Dedifferentiated amniotic fluid mesenchymal stem cell (primary cell): ENCODE measurements around the gene COPA.
"Not testable (repeated sequence)": the region's sequence is repeated elsewhere in the genome, so short reads cannot be mapped to it uniquely, and the experiment has no call there.

Experiments used
- DNase-seq: peaks from one replicate; pipeline ENCODE4 v3.0.0-alpha.2; 2016; ENCODE audit errors: extremely low spot score

The COPA gene

DNA sequence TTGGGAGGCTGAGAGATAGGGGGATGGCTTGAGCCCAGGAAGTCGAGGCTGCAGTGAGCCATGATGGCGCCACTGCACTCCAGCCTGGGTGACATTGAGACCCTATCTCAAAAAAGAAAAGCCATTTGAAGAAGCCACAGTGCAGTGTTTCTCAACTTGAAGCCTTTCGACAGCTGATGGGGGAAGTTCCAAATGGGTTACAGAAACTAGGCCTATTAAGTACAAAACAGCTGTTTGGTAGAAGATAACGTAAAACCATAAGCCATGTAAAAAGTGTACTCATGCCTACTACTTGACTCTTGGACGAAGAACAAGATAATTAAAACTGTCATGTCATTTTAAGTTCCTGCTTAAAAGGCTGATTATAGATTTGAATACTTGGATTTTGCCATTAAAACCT lies 16.6 kb downstream of the COPA start:
- DNase-seq, result no peak

DNA sequence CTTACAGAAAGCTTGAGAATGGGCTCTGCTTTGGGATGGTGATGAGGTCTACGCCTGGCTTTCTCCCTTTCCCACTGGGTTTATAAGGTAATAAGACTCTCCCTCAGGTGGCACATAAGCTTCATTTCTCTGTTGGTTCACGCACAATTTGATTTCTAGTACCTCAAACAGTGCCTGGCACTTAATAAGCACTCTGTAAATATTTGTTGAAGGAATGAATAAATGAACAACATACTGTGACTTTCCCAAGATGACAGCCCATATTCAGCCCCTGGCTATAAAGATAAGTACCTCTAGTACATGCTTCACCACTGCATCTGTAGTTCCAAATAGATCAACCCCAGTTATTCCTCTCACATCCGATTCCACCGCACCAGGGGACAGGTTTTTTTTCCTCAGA lies 17.8 kb downstream of the COPA start:
- no peak for DNase-seq

DNA sequence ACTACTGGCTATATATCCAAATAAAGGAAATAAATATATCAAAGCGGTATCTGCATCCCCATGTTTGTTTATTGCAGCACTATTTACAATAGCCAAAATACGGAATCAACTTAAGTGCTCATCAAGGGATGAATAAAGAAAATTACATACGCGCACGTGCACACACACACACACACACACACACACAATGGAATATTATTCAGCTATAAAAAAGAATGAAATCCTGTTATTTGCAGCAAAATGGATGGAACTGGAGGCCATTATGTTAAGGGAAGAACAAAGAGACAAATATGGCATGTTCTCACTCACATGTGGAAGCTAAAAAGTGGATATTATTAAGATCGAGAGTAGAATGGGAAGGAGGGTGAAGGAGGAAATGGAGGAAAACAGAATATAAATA lies 20.2 kb downstream of the COPA start:
- no peak for DNase-seq

DNA sequence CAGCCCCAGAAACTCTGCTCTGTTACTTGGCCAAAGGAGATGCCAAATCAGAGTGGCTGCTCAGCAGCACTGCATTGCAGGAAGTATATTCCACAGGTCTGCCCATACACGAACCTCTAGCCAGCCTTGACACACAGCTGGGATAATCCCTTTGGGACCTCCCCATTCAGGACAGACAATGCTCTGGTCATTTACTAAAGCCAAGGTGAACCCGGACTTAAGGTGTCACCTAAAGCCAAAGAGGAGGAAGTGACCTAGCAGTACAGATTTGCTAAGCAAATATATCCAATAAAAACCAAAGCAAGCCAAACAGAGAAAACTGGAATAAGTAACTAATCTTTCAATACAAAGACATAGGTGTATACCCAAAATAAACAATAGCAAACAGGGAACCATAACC lies 27.7 kb downstream of the COPA start:
- DNase-seq, result no peak

DNA sequence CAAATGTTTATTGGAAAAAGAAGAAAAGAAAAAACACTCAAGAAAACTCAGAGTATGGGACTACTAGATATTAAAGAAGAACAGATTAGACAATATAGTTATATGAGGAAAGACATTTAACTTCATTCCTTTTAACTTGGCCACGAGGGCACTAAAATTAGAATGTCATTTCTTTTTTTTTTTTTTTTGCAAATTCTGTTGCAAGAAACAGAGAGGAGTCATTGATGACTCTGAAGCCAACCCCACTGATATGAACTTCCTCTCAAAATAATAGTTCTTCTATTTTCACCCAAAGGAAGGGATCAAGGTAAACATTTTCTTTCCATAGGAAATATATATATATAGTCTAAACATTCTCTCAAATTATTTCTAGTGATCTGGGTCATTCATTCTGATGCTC lies 33.5 kb downstream of the COPA start:
- no peak for DNase-seq

DNA sequence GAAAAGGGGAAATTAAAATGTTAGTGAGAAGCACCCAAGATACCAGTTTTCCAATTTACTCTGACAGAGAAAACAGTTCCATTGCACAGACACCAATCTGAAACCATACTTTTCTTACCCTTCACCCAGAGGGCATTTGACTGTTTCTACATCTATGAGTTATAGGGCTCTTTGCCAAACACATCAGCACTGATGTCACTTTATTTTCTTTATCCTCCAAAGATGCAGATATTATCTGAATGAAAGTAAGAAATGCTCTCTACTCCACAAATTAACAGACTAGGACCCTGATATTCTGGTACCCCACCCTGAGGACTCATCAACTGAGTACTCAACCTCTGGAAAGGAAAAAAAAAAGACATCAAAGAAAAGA lies 33.9 kb downstream of the COPA start:
- DNase-seq, result no peak

DNA sequence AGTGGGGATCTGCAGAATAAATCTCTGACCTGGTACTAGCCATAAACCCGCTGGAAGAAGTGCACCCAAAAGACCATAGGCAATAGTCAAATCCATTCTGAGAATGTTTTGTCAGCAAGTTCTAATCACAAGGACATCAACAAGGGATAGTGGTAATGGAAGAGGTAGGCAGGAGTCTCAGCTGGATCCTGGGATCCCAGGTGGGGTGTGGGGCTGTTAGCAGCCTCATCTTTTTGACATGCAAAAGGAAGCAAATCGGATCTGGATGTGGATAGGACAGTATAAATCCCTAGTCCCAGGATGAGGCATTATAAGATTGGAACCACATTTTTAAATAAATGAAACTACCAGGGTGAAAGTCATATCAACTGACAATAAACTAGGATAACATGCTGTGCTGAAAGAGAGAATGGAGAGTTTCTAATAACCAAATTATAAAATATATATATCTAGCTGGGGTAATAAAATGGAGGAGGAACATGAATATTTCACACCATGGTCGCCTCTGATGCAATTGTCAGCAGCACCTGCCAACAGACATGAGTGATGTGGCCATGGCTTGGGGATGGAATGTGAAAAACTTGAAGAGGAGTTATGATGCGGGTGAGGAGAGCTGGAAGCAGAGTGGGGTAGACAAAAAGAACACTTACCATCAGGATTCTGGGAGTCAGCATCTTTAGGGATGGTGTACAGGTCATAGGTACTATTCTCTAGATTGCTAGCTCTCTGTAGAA lies 34.4 kb downstream of the COPA start:
- DNase-seq, result no peak

DNA sequence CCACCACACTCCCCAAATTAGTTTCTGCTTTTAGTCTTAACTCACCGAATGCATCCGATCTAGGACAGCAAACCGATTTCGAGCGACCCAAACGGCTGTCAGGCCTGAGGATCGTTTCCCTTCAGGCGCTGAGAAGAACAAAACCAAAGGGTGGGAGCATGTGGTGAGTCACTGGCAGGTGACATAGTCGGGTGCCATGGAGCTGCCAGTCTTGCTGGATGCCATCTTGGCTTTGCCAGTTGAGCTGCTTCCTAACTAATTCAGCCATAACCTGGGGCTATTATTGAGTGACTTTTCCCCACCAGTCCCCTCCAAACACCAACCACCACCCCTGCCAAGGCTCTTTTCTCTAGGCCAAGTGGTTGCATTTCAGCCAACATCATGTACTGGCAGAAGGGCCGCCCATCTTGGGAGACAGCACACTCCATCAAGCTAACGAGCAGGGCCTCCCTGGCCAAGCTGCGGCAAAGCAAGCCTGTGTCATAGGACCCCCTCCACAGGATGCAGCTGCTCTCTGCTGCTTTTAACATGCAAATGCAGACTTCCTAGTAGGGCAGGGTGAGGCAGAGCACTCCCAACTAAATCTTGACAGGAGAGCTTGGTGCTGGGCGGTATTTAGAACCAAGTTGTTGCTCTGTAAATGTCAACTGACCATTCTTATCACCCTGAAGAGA lies 35.8 kb downstream of the COPA start:
- no peak for DNase-seq

DNA sequence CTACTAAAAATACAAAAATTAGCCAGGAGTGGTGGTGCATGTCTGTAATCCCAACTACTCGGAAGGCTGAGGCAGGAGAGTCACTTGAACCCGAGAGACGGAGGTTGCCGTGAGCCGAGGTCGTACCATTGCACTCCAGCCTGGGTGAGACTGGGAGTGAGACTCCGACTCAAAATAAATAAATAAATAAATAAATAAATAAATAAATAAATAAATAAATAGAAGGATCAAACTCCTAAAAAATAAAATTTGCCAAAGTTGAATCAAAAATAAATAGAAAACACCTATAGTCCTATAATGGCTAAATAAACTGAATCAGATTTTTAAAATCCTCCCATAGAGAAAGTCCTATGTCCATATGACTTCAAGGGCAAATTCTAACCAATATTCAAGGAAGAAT lies 42.9 kb downstream of the COPA start:
- DNase-seq, result no peak

DNA sequence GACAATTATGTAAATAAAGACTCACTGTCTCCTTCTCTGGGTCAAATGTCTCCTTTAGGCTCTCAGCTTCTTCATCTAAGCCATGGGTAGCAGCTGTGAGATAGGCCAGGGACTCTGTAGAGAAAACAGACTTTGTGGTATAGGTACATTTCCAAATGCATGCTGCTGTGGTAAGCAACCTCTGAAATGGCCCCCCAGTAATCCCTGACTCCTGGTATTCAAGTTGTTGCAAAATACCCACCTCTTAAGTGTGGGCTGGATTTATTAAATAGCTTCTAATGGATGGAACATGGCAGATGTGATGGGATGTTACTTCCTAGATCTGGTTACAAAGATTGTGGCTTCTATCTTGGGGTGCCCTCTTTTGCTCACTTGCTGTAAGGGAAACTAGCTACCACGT lies 47.0 kb downstream of the COPA start:
- no peak for DNase-seq

DNA sequence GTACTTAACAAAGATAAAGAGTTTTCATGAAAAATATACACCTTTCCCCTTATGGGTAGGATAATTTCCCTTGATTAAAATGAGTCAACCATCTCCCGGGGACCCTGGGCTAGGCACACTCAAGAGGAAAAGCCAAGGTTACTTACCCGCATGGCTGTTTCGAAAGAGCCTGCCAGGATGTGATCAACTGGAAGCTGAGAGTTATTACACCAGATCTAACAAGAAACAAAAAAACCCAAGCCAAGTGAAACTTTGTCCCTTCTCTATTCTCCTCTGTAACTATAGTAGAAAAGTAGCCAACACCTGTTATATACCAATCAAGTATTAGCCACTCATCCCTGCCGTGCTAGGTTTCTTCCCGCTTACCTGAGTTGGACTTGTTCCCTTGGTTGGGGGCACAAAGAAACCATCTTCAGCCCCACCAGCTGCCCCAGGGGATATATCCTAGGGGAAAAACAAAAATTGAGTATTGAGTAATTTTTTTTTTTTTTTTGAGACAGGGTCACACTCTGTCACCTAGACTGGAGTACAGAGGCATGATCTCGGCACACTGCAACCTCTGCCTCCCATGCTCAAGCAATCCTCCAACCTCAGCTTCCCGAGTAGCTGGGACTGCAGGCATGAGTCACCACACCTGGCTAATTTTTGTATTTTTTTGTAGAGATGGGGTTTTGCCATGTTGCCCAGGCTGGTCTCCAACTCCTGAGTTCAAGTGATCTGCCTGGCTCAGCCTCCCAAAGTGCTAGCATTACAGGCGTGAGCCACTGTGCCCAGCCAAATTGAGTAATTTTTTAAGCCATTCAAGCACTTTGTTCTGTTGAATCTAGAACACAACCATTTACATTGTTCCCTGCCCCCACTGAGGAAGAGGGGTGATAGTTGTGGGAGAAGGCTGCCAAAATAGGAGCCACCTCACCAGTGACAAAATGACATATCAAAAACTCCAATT lies 49.8 kb downstream of the COPA start:
- DNase-seq, result no peak

DNA sequence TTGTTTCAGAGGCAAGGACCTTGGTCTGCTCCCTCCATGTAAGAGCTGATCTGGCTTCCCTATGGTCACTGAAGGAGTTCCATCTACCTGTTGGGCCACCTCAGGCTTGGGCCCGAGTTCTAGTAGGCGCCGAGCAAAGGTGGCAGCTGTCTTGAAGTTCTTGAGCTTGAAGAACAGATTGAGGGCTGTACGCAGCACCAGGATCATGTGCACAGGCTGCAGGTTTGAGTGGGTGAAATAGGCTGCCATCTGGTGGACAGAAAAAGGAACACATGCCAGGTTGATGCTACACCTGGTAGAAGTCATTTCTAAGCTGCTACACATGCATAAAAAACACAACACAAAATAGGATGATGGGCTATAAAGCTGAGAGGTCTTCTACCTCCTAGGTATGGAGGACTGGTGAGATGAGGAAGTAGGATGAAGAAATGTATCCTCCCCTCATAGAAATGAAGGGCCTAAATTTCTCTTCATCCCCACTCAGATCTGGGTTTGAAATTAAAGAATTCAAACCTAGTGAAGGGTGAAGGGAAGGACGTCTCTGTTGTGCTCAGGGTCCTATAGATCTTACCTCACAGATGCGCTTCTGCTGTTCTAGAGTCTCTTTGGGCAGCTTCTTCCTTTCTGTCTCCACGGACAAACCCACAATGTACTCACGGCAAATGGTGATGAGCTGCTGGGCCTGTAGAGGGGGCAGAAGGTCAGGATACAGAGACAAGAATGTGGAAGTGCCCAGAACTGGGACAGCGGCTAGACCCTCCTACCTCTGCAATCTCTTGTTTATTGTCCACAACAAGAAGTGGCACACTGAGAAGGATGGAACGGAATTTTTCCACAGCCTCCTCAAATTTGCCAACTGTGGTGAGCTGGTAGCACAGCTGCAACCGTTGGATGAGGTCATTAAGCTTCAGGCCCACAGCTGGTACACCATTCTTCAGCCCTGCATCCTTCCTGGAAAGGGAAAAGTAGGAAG lies 51.5 kb downstream of the COPA start:
- DNase-seq, result peak; percentile 45

DNA sequence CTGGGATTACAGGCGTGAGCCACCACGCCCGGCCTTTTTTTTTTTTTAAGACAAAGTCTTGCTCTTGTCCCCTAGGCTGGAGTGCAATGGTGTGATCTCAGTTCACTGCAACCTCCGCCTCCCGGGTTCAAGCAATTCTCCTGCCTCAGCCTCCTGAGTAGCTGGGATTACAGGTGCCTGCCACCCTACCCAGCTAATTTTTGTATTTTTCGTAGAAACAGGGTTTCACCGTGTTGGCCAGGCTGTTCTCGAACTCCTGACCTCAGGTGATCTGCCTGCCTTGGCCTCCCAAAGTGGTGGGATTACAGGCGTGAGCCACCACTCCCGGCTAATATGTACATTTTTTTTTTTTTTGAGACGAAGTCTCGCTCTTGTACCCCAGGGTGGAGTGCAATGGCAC lies 55.3 kb downstream of the COPA start:
- not testable (repeated sequence) for DNase-seq

DNA sequence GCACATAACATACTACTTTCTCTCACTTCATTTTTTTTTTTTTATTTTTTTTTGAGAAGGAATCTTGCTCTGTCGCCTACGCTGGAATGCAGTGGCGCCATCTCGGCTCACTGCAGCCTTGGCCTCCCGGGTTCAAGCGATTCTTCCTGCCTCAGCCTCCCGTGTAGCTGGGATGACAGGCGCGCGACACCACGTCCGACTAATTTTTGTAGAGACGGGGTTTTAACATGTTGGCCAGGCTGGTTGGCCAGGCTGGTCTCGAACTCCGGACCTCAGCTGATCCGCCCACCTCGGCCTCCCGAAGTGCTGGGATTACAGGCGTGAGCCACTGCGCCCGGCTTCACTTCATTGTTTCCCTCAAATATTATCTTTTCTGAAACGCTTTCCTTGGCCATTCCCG lies 57.5 kb downstream of the COPA start:
- no peak for DNase-seq

DNA sequence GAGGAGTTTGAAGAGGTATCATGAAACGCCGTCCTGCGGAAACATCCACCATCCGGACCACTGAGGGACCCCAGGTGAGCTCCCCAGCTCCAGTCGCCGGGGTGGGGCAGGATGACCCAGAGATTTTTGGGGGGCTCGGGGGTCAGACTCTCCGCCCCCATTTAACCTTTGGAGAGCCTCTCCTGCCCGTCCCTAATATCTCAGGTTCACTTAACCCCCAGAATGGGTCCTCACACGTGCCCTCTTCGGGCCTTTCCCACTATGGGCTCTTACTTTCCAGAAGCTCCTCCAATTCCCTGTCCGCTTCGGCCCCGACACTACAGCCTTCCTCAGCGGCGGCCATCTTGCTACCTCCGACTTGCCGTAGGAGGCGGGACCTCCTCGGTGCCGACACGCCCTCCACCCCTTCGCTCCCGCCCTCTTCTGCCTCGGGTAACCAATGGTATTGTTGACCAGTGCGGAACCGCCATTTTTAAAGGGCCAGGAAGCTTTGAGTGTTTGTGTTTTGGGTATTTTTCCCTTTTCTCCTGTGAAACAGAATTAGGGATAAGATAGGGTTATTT lies 58.2 kb downstream of the COPA start, which contains the start of gene PEX19:
PEX19 (minus strand) TSS at position 352 of the 563 bp plus-strand sequence; CDS start at position 343, 9 bp downstream.
- DNase-seq, result peak; percentile 90

DNA sequence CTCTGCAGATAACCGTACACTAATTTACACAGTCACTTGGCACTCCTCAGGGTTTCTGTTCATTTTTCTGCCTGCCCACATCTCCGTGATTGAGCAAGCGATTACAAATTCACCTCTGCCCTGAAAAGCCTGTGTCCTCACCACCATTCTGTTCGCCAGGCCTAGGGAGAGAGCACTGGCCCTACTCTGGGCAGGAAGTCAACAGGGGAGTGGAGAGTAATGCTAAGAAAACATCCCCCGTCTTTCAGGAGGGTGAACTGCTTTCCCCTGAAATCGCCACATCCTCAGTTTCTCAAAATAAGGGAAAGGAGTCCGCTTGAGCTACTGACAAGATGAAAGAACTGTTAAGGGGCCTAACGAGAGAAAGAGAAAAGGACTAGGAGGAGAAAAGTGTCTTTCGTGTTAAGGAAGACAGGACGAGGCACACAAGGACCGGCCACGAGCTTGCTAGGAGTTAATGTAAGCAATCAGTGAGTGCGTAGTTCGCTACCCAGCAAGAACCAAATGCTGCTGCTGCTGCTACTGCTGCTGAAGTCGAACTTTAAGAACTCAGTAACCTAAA lies 58.7 kb downstream of the COPA start:
- peak; percentile 40 for DNase-seq

DNA sequence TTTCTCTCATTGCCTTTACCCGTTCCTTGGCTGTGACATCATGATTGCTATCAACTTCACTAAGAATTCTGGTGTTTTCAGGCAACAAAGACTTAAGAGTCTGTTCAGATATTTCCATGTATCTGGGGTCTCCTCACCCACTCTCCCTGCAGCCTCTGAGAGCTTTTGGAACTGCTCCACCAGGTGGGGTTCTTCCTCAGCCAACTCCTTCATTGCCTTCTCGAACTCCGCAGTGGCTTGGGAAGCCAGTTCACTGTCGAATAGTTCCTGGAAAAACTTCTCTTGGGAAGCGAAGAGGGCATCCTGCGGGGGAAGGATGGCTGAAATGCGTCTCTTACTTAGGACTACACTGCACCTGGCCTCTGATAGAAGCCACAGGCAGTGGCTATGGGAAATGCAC lies 60.2 kb downstream of the COPA start:
- DNase-seq, result no peak

DNA sequence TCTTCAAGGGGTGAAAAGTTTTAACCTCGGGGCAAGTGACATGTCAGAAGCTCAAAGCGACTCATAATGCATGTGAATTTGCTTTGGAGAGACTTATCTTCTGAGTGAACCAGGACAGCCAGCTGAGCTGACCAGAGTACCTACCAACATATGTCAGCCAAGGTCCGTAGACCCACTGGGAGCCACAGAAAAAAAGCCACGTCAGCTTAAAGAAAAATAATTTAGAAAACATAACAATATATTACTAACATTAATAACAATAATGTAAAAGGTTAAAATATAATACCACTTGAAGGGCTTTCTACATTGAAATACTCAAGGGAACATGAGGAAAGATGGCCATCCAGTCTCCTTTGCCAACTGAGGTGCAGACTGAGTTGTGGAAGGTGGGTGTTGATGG lies 65.1 kb downstream of the COPA start:
- DNase-seq, result no peak

DNA sequence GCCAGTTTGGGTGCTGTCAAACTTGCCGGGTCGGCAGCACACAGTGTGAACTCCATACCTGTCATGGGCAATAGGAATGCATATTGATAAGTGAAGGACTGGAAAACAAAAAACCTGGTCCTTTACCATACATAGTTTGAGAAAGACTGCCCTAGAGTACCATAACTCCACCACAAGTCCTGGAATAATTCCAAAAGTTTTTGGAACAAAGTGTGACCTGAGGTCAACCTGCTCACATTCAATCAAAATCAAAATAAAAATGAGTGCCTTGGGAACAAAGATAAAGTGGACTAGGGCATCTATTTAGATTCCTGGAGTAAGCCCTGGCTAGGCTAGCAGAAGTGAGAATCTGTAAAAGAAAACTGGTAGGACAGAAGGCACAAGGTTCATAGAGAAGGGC lies 65.7 kb downstream of the COPA start:
- DNase-seq, result no peak

DNA sequence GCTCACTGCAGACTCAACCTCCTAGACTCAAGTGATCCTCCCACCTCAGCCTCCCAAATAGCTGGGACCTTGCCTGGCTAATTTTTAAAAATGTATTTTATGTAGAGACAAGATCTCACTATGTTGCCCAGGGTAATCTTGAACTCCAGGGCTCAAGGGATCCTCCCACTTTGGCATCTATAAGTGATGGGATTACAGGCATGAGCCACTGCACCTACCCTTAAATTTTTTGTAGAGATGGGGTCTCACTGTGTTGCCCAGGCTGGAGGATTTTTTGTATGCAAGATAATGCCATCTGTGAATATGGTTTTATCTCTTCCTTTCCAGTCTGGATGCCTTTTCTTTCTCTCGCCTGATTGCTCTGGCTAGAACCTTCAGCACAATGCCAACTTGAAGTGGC lies 72.0 kb downstream of the COPA start:
- no peak for DNase-seq
